ENCODE measurements around the gene UPK2.
A peak's percentile ranks its signal among the peaks of the same experiment; 100 is the strongest.
"Not testable (repeated sequence)": the region's sequence is repeated elsewhere in the genome, so short reads cannot be mapped to it uniquely, and the experiment has no call there.

The UPK2 gene

GRCh38 chr11:118939404-118939915 lies 16.6 kb upstream of the UPK2 start:
- H3K9me3 Mint-ChIP-seq = no peaks in the 10 kb centered on the region
- H3K4me3 Mint-ChIP-seq = no peak overlapping the region

DNA sequence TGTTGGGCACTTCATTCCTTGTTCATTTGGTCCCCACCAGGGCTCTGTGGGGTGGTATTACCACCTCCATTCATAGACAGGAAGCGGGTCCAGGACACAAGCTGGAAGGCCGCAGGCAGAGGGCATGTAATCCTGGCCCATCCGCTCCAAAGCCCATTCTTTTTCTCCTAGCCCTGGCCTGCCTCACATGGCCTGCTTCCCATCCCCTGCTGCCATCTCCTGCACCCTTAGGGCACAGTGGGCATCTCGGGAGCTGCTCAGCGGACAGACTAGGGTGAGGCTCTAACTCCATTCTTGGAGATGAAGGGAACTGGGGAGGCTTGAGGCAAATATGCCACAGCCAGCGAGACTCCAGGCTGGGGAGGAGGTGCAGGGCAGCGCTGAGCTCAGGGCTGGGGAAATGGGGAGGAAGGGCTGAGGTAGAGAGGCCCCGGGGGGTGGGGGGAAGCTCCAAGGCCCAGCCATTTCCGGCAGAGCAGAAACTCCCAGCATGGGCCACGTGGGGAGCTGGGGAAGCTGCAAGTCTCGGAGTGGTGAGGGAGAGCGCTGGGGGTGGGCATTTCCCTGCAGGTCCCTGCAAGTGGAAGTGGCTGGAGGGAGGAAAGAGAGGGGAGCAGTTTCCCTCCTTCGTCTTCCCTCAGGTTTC lies 16.0 kb upstream of the UPK2 start:
- DNase-seq (ENCODE audit: low spot score in 2 of 2) = no peak
- no peaks in the 10 kb centered on the region for H3K36me3 Mint-ChIP-seq
- H3K4me3 Mint-ChIP-seq = no peak overlapping the region
- no peaks in the 10 kb centered on the region for H3K9me3 Mint-ChIP-seq
- H3K27ac Mint-ChIP-seq = no peak overlapping the region
- peak; percentile 39 for ATAC-seq (ENCODE audit: low read depth)
- peaks cover 14% of the 10 kb centered on the region for H3K4me1 Mint-ChIP-seq
- H3K27me3 Mint-ChIP-seq = peaks cover 15% of the 10 kb centered on the region

More at GRCh38 chr11:118939404-118939915, 16.6 kb upstream of the UPK2 start:
- H3K4me1 Mint-ChIP-seq = peaks cover 14% of the 10 kb centered on the region
- ATAC-seq (ENCODE audit: low read depth) (no peak), DNase-seq (ENCODE audit: low spot score in 2 of 2) (no peak)
- H3K27me3 Mint-ChIP-seq = peaks cover 13% of the 10 kb centered on the region
- H3K36me3 Mint-ChIP-seq = no peaks in the 10 kb centered on the region
- H3K27ac Mint-ChIP-seq = no peak overlapping the region

DNA sequence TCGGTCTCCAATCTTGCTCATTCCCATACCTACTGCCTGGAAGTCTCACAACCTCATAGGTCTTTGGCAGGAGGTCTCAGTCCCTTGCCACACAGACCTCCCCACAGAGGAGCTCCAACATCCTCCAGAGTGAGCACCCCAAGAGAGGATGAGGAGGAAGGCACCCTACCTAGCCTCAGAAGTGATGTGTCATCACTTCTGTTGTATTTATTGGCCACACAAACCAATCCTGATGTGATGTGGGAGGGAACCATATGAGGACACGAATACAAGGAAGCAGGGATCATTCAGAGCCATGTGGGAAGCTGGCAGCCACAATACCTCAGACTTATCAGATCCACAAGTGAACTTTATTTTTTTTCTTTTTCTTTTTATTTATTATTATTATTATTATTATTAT lies 9.0 kb upstream of the UPK2 start:
- DNase-seq (ENCODE audit: low spot score in 2 of 2) (no peak), ATAC-seq (ENCODE audit: low read depth) (no peak)
- H3K9me3 Mint-ChIP-seq = no peaks in the 10 kb centered on the region
- H3K4me1 Mint-ChIP-seq = peaks cover 2% of the 10 kb centered on the region
- no peak overlapping the region for H3K27ac Mint-ChIP-seq
- H3K4me3 Mint-ChIP-seq = no peak overlapping the region
- peaks cover 20% of the 10 kb centered on the region for H3K27me3 Mint-ChIP-seq
- H3K36me3 Mint-ChIP-seq = no peaks in the 10 kb centered on the region

DNA sequence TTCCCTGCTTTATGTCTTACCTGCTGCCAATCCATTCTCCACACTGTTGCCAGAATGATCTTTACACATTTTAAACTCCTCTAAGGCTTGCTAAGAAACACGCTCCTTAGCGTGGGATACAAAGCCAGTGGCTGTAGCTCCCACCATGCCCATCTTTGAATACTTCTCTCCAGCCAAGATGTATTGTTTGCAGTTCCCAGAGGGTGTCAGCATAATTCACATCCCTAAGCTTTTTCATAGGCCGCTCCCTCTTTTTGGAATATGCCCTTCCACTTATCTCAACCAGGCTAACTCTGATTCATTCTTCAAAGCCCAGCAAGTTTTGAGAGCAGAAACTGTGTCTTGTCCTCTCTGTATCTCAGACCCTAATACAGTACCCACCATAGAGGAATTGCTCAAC lies 8.1 kb upstream of the UPK2 start:
- Mint-ChIP-seq H3K9me3 (no peaks in the 10 kb centered on the region), H3K4me1 (peaks cover 2% of the 10 kb centered on the region), H3K36me3 (no peaks in the 10 kb centered on the region), H3K27ac (no peak overlapping the region), H3K4me3 (no peak overlapping the region), H3K27me3 (peaks cover 20% of the 10 kb centered on the region)
- no peak for ATAC-seq (ENCODE audit: low read depth)
- no peak for DNase-seq (ENCODE audit: low spot score in 2 of 2)

DNA sequence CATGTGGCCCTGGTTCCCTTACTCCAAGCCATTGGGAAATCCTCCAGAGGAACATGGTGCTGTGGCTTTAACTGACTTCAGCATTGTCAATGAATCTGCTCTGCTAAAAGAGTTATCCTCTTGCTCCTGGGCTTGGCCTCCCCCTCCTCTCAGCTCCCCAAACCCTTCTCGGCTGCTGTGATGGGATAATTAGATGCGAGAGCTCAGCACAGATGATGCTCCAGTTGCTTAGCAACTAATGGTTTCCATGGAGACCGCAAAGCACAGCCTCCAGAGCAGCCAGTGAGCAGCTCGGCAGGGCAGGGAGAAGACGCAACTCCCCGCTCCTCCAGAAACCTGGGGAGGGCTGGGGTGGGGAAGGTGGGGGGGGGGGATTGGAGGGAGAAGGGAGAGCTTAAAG lies 2.8 kb upstream of the UPK2 start:
- Mint-ChIP-seq H3K4me3 (no peak overlapping the region), H3K27me3 (peaks cover 17% of the 10 kb centered on the region), H3K36me3 (no peaks in the 10 kb centered on the region), H3K4me1 (peaks cover 6% of the 10 kb centered on the region), H3K27ac (no peak overlapping the region), H3K9me3 (no peaks in the 10 kb centered on the region)
- ATAC-seq (ENCODE audit: low read depth) (no peak), DNase-seq (ENCODE audit: low spot score in 2 of 2) (no peak)

- DNase-seq (ENCODE audit: low spot score in 2 of 2); H3K36me3 Mint-ChIP-seq; H3K9me3 Mint-ChIP-seq; H3K27ac Mint-ChIP-seq; ATAC-seq (ENCODE audit: low read depth); H3K4me3 Mint-ChIP-seq; H3K4me1 Mint-ChIP-seq: not testable (repeated sequence)
- H3K27me3 Mint-ChIP-seq = peaks cover 18% of the 10 kb centered on the region
These were observed 2.1 kb upstream of the UPK2 start for GRCh38 chr11:118953976-118954375.

DNA sequence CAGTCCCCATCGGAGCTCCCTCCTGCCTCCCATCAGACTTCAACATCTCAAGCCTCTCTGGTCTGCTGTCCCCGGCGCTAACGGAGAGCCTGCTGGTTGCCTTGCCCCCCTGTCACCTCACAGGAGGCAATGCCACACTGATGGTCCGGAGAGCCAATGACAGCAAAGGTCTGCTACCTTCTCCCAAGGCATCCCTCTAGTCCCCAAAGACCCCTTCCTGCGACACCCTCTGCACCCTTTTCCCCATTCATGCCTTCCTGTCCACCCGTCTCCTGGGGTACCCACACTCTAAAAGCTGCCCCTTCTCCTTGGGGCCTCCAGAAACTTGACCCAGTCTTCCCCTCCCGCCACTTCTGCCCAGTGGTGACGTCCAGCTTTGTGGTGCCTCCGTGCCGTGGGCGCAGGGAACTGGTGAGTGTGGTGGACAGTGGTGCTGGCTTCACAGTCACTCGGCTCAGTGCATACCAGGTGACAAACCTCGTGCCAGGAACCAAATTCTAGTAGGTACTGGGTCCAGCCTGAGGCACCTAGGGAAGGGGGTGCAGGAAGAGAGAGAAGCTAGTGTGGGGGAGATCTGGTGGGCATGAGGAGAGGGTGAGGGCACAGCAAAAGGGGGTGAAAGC lies 860 bp downstream of the UPK2 start:
- ATAC-seq (ENCODE audit: low read depth) (peak; percentile 7), DNase-seq (ENCODE audit: low spot score in 2 of 2) (no peak)
- no peak overlapping the region for H3K4me3 Mint-ChIP-seq
- no peaks in the 10 kb centered on the region for H3K36me3 Mint-ChIP-seq
- H3K27me3 Mint-ChIP-seq = peaks cover 12% of the 10 kb centered on the region
- no peaks in the 10 kb centered on the region for H3K9me3 Mint-ChIP-seq
- H3K27ac Mint-ChIP-seq = no peak overlapping the region
- peaks cover 6% of the 10 kb centered on the region for H3K4me1 Mint-ChIP-seq

GRCh38 chr11:118957549-118957948 lies 1.5 kb downstream of the UPK2 start:
- peaks cover 6% of the 10 kb centered on the region for H3K4me1 Mint-ChIP-seq
- H3K27me3 Mint-ChIP-seq = peaks cover 14% of the 10 kb centered on the region
- no peaks in the 10 kb centered on the region for H3K9me3 Mint-ChIP-seq
- no peak overlapping the region for H3K27ac Mint-ChIP-seq
- ATAC-seq (ENCODE audit: low read depth) (no peak), DNase-seq (ENCODE audit: low spot score in 2 of 2) (no peak)
- no peak overlapping the region for H3K4me3 Mint-ChIP-seq
- no peaks in the 10 kb centered on the region for H3K36me3 Mint-ChIP-seq

DNA sequence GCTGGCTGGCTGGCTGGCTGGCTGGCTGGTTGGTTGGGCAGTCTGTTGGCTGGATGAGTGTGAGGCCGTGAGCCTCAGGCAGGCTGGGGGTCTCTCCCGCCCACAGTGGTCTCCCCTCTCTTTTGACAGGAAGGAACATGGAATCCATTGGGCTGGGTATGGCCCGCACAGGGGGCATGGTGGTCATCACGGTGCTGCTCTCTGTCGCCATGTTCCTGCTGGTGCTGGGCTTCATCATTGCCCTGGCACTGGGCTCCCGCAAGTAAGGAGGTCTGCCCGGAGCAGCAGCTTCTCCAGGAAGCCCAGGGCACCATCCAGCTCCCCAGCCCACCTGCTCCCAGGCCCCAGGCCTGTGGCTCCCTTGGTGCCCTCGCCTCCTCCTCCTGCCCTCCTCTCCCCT lies 1.9 kb downstream of the UPK2 start:
- Mint-ChIP-seq H3K27ac (no peak overlapping the region), H3K4me3 (no peak overlapping the region), H3K9me3 (no peaks in the 10 kb centered on the region), H3K27me3 (peaks cover 14% of the 10 kb centered on the region), H3K4me1 (peaks cover 6% of the 10 kb centered on the region), H3K36me3 (no peaks in the 10 kb centered on the region)
- ATAC-seq (ENCODE audit: low read depth) = no peak
- no peak for DNase-seq (ENCODE audit: low spot score in 2 of 2)

GRCh38 chr11:118958577-118958976 lies 2.5 kb downstream of the UPK2 start:
- peaks cover 14% of the 10 kb centered on the region for H3K27me3 Mint-ChIP-seq
- DNase-seq (ENCODE audit: low spot score in 2 of 2) (no peak), ATAC-seq (ENCODE audit: low read depth) (no peak)
- H3K4me3 Mint-ChIP-seq = no peak overlapping the region
- H3K4me1 Mint-ChIP-seq = peaks cover 6% of the 10 kb centered on the region
- H3K9me3 Mint-ChIP-seq = no peaks in the 10 kb centered on the region
- H3K36me3 Mint-ChIP-seq = no peaks in the 10 kb centered on the region
- H3K27ac Mint-ChIP-seq = no peak overlapping the region

GRCh38 chr11:118961189-118961588 lies 5.1 kb downstream of the UPK2 start:
- Mint-ChIP-seq H3K27me3 (peaks cover 9% of the 10 kb centered on the region), H3K4me3 (no peak overlapping the region), H3K9me3 (no peaks in the 10 kb centered on the region), H3K4me1 (peaks cover 6% of the 10 kb centered on the region), H3K36me3 (no peaks in the 10 kb centered on the region), H3K27ac (no peak overlapping the region)
- ATAC-seq (ENCODE audit: low read depth) (no peak), DNase-seq (ENCODE audit: low spot score in 2 of 2) (no peak)

DNA sequence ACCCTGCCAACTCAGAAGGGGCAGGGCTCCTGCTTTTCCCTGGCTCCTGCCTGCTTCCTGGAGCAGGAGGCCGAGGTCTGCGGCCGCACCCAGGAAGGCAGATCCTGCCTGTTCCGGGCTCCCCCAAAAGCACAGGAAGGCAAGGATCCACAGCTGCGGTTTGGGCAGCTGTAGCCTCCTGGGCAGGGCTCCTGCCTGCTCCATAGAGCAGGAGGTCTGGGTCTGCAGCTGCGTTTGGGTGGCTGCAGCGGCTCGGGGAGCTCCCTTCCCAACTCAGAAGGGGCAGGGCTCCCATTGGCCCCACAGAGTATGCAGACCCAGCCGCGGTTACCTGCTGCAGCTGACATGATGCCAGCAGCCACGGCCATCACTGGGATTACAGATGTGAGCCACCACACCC lies 5.5 kb downstream of the UPK2 start:
- Mint-ChIP-seq H3K36me3 (no peaks in the 10 kb centered on the region), H3K27ac (no peak overlapping the region), H3K27me3 (peaks cover 6% of the 10 kb centered on the region), H3K4me3 (no peak overlapping the region), H3K9me3 (no peaks in the 10 kb centered on the region), H3K4me1 (peaks cover 3% of the 10 kb centered on the region)
- no peak for DNase-seq (ENCODE audit: low spot score in 2 of 2)
- ATAC-seq (ENCODE audit: low read depth) = no peak

- not testable (repeated sequence) for H3K4me1 Mint-ChIP-seq; H3K9me3 Mint-ChIP-seq; H3K27ac Mint-ChIP-seq; H3K36me3 Mint-ChIP-seq; DNase-seq (ENCODE audit: low spot score in 2 of 2); ATAC-seq (ENCODE audit: low read depth); H3K4me3 Mint-ChIP-seq
- peaks cover 13% of the 10 kb centered on the region for H3K27me3 Mint-ChIP-seq
These were observed 13.4 kb downstream of the UPK2 start for GRCh38 chr11:118969508-118969907.

DNA sequence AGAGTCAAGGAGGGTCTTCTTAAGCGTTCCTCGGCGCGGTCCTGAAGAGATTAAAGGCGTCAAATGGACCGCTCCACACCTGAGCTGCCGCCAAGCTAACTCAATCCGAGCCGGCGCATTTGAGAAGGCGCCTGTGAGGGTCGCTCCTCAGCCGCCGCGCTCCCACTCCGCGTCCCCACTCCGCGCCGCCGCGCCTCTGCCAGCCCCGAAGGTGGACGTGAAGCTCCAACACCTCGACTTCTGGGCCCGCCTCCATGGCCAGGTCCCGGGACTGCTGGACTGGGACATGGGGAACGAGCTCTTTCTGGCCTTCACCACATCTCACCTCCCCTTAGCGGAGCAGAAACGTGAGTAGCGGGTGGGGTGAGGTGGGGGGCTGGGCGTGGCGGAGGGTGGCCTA lies 15.5 kb downstream of the UPK2 start, which contains the start of gene FOXR1:
FOXR1 (plus strand) TSS at position 116 of the 400 bp plus-strand sequence; CDS start at position 287, 171 bp downstream.
- ATAC-seq (ENCODE audit: low read depth) (no peak), DNase-seq (ENCODE audit: low spot score in 2 of 2) (no peak)
- peaks cover 22% of the 10 kb centered on the region for H3K27me3 Mint-ChIP-seq
- no peaks in the 10 kb centered on the region for H3K36me3 Mint-ChIP-seq
- H3K4me3 Mint-ChIP-seq = no peak within 1 kb of the TSS
- H3K27ac Mint-ChIP-seq = no peak within 1 kb of the TSS
- no peaks in the 10 kb centered on the region for H3K4me1 Mint-ChIP-seq
- no peaks in the 10 kb centered on the region for H3K9me3 Mint-ChIP-seq

GRCh38 chr11:118973985-118974384 lies 17.9 kb downstream of the UPK2 start:
- no peak for DNase-seq (ENCODE audit: low spot score in 2 of 2)
- Mint-ChIP-seq H3K4me1 (no peaks in the 10 kb centered on the region), H3K27ac (no peak overlapping the region), H3K36me3 (no peaks in the 10 kb centered on the region), H3K27me3 (peaks cover 29% of the 10 kb centered on the region), H3K4me3 (no peak overlapping the region), H3K9me3 (no peaks in the 10 kb centered on the region)
- no peak for ATAC-seq (ENCODE audit: low read depth)

Data from memory B cell (primary cell).